Fibroblast of lung (primary cell): ENCODE data around the gene TMPRSS5. TPM values are rescaled to one million over a fixed set of nuclear protein-coding genes. Genes with fewer than 3 reads are reported as not detected.

Source experiments
- DNase-seq, 2 donors: peaks; one replicate each; pipeline versions ENCODE4 v3.0.0 to v3.0.0-alpha.2; 2010; ENCODE audit warnings: low read depth in 2 of 2
- H2AFZ ChIP-seq: 2 replicates; pipeline ENCODE4 v1.5.1; 2012; ENCODE audit warnings: low read length, control low read depth, inconsistent platforms
- H3K27ac ChIP-seq: 2 replicates; pipeline ENCODE4 v1.5.1; 2011; ENCODE audit warnings: low read length, control low read depth; ENCODE audit not compliant: insufficient read depth
- H3K27me3 ChIP-seq: 2 replicates; pipeline ENCODE4 v1.5.1; 2011; ENCODE audit warnings: mild to moderate bottlenecking, low read length; ENCODE audit not compliant: control insufficient read depth, insufficient read depth
- H3K36me3 ChIP-seq: 2 replicates; pipeline ENCODE4 v1.5.1; 2011; ENCODE audit warnings: low read length; ENCODE audit not compliant: control insufficient read depth, insufficient read depth
- H3K4me1 ChIP-seq: 2 replicates; pipeline ENCODE4 v1.5.1; 2011; ENCODE audit warnings: low read length; ENCODE audit not compliant: control insufficient read depth, insufficient read depth; ENCODE audit errors: extremely low read depth
- H3K4me2 ChIP-seq: 2 replicates; pipeline ENCODE4 v1.5.1; 2011; ENCODE audit warnings: low read length, control low read depth; ENCODE audit not compliant: insufficient read depth; ENCODE audit errors: extremely low read depth
- H3K4me3 ChIP-seq, 4 experiments: fragments of 200-600 bp in 1 of 4; sonication (generic) in 1 of 4; replicated peaks in 1 of 4; 2 replicates each; pipeline ENCODE4 v1.5.1; 2011 to 2016; ENCODE audit warnings: low read length in 4 of 4, low read depth in 3 of 4, mild to moderate bottlenecking in 3 of 4, control low read depth in 2 of 4, inconsistent platforms in 1 of 4, mixed read lengths in 1 of 4; ENCODE audit not compliant: insufficient read depth in 1 of 4; ENCODE audit errors: control extremely low read depth in 1 of 4
- H3K79me2 ChIP-seq: 2 replicates; pipeline ENCODE4 v1.5.1; 2012; ENCODE audit warnings: mild to moderate bottlenecking, low read length, inconsistent platforms; ENCODE audit not compliant: control insufficient read depth, insufficient read depth
- H3K9ac ChIP-seq: 2 replicates; pipeline ENCODE4 v1.5.1; 2011; ENCODE audit warnings: mild to moderate bottlenecking, low read length, control low read depth; ENCODE audit not compliant: insufficient read depth
- H3K9me3 ChIP-seq: 2 replicates; pipeline ENCODE4 v1.5.1; 2012; ENCODE audit warnings: low read depth, low read length; ENCODE audit not compliant: control insufficient read depth, insufficient read depth
- H4K20me1 ChIP-seq: 2 replicates; pipeline ENCODE4 v1.5.1; 2011; ENCODE audit warnings: low read length; ENCODE audit not compliant: control insufficient read depth, insufficient read depth; ENCODE audit errors: extremely low read depth
- EZH2 ChIP-seq: IDR thresholded peaks from 2 replicates; pipeline ENCODE4 v1.5.1; 2012; ENCODE audit warnings: low read length, control low read depth, mild to moderate bottlenecking; ENCODE audit errors: missing control alignments
- polyA plus RNA-seq, 2 donors: library from polyadenylated mRNA; depleted of rRNA in 1 of 2; stranded (reverse) in 1 of 2; unstranded in 1 of 2; fragments of >200 nt; gene quantifications; 2 replicates each; pipeline ENCODE4 v1.2.1, GENCODE V29; 2011 to 2012; ENCODE audit warnings: missing spikeins in 1 of 2
- total RNA-seq: library from RNA; depleted of rRNA; stranded (reverse); fragments of >200 nt; gene quantifications from 2 replicates; pipeline ENCODE4 v1.2.1, GENCODE V29; 2014
- TF ChIP-seq, protein P1 (sequence below), 2 donors: IDR thresholded peaks in 1 of 2; conservative IDR thresholded peaks in 1 of 2; 1 replicate in 1 of 2; 2 replicates in 1 of 2; pipeline ENCODE4 v1.5.1; 2011 to 2012; ENCODE audit warnings: low read length in 2 of 2, control low read depth in 1 of 2, inconsistent platforms in 1 of 2, low read depth in 1 of 2, mild to moderate bottlenecking in 1 of 2

Gene TMPRSS5
- total and polyA plus RNA-seq, 2 donors (not counting 1 experiment from before 2014, with no cell fraction given): 0.08 to 0.17 TPM

DNA sequence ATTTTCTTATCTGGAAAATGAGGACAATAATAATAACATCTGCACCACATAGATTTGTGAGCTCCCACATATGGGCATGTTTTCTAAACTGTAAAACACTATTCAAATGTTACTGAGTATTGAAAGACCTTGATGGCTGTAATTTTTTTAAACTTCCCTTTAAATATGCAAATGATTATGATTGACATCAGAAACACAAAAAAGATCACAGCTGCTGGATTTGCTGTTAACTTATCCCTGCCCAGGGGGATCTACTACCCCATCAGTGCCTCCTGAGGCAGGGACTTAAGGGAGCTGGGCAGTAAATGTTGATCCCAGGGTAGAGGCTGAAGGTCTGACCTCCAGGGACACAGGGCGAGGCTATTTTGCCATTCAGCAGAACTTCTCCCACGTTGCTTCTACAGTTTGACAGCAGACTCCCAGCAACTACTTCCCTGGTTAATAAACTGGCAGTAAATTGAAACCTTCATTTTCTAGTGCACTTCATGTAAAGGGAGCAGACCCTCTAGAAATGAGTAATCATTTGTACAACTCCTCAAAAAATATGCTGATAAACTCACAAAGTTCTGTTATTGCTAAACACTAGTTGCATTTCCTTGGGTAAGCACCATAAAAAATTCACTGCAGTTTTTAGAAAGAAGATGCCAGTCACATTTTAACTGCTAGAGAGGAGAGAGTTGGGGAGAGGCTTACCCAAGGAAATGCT lies 20.3 kb downstream of the TMPRSS5 start:
- Histone ChIP-seq H4K20me1 (no peaks in the 10 kb centered on the region), H3K9me3 (no peaks in the 10 kb centered on the region), H3K36me3 (no peaks in the 10 kb centered on the region), H2AFZ (no peak overlapping the region), H3K27me3 (no peaks in the 10 kb centered on the region), H3K9ac (no peak overlapping the region), H3K27ac (no peak overlapping the region), H3K4me1 (no peaks in the 10 kb centered on the region), H3K79me2 (no peaks in the 10 kb centered on the region), H3K4me2 (no peak overlapping the region), H3K4me3 (no peak overlapping the region)
- no peak for DNase-seq
- TF ChIP-seq EZH2: no peak
- TF ChIP-seq, protein P1, sequence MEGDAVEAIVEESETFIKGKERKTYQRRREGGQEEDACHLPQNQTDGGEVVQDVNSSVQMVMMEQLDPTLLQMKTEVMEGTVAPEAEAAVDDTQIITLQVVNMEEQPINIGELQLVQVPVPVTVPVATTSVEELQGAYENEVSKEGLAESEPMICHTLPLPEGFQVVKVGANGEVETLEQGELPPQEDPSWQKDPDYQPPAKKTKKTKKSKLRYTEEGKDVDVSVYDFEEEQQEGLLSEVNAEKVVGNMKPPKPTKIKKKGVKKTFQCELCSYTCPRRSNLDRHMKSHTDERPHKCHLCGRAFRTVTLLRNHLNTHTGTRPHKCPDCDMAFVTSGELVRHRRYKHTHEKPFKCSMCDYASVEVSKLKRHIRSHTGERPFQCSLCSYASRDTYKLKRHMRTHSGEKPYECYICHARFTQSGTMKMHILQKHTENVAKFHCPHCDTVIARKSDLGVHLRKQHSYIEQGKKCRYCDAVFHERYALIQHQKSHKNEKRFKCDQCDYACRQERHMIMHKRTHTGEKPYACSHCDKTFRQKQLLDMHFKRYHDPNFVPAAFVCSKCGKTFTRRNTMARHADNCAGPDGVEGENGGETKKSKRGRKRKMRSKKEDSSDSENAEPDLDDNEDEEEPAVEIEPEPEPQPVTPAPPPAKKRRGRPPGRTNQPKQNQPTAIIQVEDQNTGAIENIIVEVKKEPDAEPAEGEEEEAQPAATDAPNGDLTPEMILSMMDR (conservative IDR thresholded peaks at IDR 0.05 in 1 of 2, IDR thresholded peaks at IDR 0.05 in 1 of 2; ENCODE audit: low read depth in 1 of 2, low read length in 2 of 2): no peak

DNA sequence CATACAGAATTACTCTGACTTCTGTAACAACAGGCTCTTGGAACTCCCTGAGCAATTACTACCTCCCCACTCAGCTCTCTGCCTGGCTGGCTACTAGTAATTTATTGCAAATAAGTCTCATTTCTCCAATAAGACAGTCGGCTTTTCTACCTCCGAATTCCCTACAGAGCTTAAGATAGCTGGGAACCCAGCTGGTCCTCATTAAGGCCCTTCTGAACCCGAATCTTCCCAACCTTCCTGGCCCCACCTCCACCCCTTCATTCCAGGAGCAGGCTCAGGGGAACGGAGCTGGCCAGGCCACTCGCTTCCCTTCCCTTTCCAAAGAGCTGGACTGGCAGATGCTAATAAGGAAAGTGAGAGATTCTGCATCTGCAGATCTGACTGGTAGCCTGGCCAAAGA lies 21.6 kb downstream of the TMPRSS5 start:
- no peak for TF ChIP-seq EZH2
- no peak for DNase-seq
- Histone ChIP-seq H3K27me3 (no peaks in the 10 kb centered on the region), H3K4me3 (no peak overlapping the region), H3K9me3 (no peaks in the 10 kb centered on the region), H2AFZ (no peak overlapping the region), H3K36me3 (no peaks in the 10 kb centered on the region), H3K27ac (no peak overlapping the region), H3K9ac (no peak overlapping the region), H3K4me1 (no peaks in the 10 kb centered on the region), H4K20me1 (no peaks in the 10 kb centered on the region), H3K79me2 (no peaks in the 10 kb centered on the region), H3K4me2 (no peak overlapping the region)

DNA sequence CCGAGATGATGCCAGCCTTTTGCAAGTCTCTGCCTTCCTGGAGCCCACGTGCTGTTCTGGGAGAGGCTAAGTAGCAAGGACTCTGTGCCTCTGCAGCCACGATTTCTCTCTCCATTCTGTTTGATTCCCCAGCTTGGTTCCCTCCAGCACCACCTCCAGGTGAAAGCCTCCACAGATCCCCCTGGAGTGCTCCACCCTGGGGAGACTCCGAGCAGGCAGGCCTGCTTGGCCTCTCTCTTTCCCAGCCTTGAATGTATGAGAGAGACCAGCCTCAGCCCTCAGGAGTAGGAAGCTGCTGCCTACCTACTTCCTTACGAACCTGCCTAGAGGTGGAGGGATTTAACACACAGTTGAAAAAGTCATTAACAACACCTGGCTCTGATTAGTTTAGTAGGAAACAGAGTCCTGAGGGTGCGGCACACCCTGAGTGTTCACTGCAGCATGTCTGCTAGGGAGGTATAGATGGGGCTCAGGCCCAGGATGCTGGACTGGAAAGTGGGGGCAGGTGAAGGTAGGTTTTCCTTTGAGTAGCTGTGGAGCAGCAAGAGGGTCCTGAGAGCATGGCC lies 22.5 kb downstream of the TMPRSS5 start:
- no peaks in the 10 kb centered on the region for H3K4me1 ChIP-seq
- TF ChIP-seq, protein P1 (conservative IDR thresholded peaks at IDR 0.05 in 1 of 2, IDR thresholded peaks at IDR 0.05 in 1 of 2; ENCODE audit: low read depth in 1 of 2, low read length in 2 of 2): no peak
- TF ChIP-seq EZH2: no peak
- no peaks in the 10 kb centered on the region for H3K9me3 ChIP-seq
- H3K27ac ChIP-seq: no peak overlapping the region
- H3K9ac ChIP-seq: no peak overlapping the region
- H3K36me3 ChIP-seq: no peaks in the 10 kb centered on the region
- H3K79me2 ChIP-seq: no peaks in the 10 kb centered on the region
- no peak overlapping the region for H3K4me3 ChIP-seq
- no peaks in the 10 kb centered on the region for H3K27me3 ChIP-seq
- DNase-seq: no peak
- H4K20me1 ChIP-seq: no peaks in the 10 kb centered on the region
- H2AFZ ChIP-seq: no peak overlapping the region
- no peak overlapping the region for H3K4me2 ChIP-seq
